Mucosa of stomach (tissue), 1 donor: ENCODE measurements around the gene RHD.
"Not testable (repeated sequence)": the region's sequence is repeated elsewhere in the genome, so short reads cannot be mapped to it uniquely, and the experiment has no call there.

ENCODE experiments used
- H3K27me3 ChIP-seq: one replicate; pipeline ENCODE4 v1.7.0; 2013; ENCODE audit warnings: mild to moderate bottlenecking, low read length; ENCODE audit not compliant: control insufficient read depth, insufficient read depth
- H3K36me3 ChIP-seq: one replicate; pipeline ENCODE4 v1.7.0; 2013; ENCODE audit warnings: low read length; ENCODE audit not compliant: control insufficient read depth, insufficient read depth
- H3K4me1 ChIP-seq: one replicate; pipeline ENCODE4 v1.7.0; 2013; ENCODE audit warnings: mild to moderate bottlenecking, low read length; ENCODE audit not compliant: control insufficient read depth, insufficient read depth
- H3K4me3 ChIP-seq: one replicate; pipeline ENCODE4 v1.7.0; 2013; ENCODE audit warnings: low read length
- H3K9ac ChIP-seq: one replicate; pipeline ENCODE4 v1.7.0; 2013; ENCODE audit warnings: mild to moderate bottlenecking, low read length, moderate library complexity
- H3K9me3 ChIP-seq: one replicate; pipeline ENCODE4 v1.7.0; 2013; ENCODE audit warnings: mild to moderate bottlenecking, low read length, moderate library complexity; ENCODE audit not compliant: control insufficient read depth
- donor health status: Pancreatic carcinoma.

Gene RHD

DNA sequence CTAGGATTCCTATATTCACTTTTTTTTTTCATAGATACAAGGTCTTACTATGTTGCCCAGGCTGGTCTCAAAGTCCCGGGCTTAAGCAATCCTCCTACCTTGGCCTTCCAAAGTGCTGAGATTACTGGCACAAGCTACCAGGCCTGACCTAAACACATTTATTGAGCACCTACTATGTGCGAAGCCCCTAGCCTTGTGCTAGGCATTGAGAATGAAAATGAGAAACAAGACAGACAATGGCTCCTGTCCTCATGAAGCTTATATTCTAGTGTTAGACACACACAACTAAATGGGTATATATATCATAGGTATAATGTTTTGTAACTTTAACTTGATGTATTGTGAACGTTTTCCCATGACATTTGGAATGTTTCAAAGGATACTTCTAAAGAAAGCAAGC lies 77.3 kb downstream of the RHD start:
- Histone ChIP-seq H3K9ac (no peak overlapping the region), H3K9me3 (no peaks in the 10 kb centered on the region), H3K36me3 (peaks cover 4% of the 10 kb centered on the region), H3K4me1 (no peaks in the 10 kb centered on the region), H3K27me3 (no peaks in the 10 kb centered on the region), H3K4me3 (no peak overlapping the region)

DNA sequence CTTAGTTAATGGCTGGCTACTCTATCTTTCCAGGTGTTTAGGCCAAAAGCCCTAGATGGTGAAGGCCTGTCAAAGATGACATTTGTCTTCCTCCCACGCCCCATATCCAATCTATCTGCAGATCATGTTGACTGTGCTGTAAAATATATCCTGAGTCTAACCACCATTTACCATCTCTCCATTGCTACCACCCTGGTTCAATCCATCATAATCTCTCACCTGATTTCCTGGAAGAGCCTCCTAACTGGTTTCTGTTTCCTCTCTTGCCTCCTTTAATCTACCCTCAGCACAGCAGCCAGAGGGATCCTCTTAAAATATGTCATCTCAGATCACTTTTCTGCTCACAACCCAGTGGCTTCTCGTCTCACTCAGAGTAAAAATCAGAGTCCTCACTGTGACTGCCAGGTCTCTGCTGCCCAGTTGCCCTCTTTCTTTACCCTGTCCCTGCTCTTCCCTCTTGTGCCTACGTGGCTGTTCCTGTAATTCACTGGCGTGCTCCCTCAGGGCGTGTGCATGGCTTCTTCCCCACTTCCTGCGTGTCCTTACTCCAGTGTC lies 83.6 kb downstream of the RHD start:
- no peaks in the 10 kb centered on the region for H3K36me3 ChIP-seq
- H3K9ac ChIP-seq: no peak overlapping the region

DNA sequence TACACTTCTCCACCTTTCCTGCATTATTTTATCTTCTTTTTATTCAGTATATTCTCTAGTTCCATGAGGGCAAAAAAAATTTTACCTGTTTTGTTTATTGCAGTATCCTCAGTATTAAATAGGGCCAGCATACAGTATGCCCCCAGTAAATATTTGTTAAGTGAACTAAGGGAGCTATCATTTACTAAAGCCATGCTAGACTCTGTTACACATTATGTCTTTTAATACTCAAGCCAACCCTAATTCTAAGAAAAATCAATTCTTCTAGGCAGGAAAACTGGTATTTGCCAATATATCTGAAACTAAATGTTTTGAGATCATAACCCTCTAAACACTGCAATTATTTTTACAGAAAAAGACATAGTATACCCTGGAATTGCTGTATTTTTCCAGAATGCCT lies 84.1 kb downstream of the RHD start:
- H3K36me3 ChIP-seq: no peaks in the 10 kb centered on the region
- no peaks in the 10 kb centered on the region for H3K27me3 ChIP-seq

More for the DNA sequence above, 83.6 kb downstream of the RHD start:
- Histone ChIP-seq H3K4me1 (no peaks in the 10 kb centered on the region), H3K9me3 (no peaks in the 10 kb centered on the region), H3K27me3 (no peaks in the 10 kb centered on the region), H3K4me3 (no peak overlapping the region)

DNA sequence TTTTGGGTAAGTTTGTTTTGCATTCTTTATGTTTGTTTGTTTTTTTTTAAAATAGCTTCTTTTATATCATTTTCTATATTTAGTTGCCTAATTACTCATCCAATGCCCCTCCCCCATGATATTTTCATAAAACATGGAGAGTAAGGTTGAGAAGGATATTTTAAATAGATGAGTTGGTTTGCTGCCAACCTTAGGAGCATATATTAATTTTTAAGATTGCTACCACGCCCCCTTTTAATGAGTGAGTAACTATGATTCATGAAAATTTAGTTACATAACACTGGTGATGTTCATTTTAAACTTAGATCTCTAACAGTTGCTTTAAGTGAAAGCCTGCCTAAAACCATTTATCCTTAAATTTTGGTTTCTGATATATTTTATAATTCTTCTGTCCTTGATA lies 84.5 kb downstream of the RHD start:
- H3K4me3 ChIP-seq: no peak overlapping the region
- no peaks in the 10 kb centered on the region for H3K4me1 ChIP-seq
- H3K27me3 ChIP-seq: no peaks in the 10 kb centered on the region
- H3K9me3 ChIP-seq: no peaks in the 10 kb centered on the region
- no peaks in the 10 kb centered on the region for H3K36me3 ChIP-seq
- H3K9ac ChIP-seq: no peak overlapping the region

More for the DNA sequence above, 84.1 kb downstream of the RHD start:
- Histone ChIP-seq H3K9ac (no peak overlapping the region), H3K4me3 (no peak overlapping the region), H3K4me1 (no peaks in the 10 kb centered on the region), H3K9me3 (no peaks in the 10 kb centered on the region)

DNA sequence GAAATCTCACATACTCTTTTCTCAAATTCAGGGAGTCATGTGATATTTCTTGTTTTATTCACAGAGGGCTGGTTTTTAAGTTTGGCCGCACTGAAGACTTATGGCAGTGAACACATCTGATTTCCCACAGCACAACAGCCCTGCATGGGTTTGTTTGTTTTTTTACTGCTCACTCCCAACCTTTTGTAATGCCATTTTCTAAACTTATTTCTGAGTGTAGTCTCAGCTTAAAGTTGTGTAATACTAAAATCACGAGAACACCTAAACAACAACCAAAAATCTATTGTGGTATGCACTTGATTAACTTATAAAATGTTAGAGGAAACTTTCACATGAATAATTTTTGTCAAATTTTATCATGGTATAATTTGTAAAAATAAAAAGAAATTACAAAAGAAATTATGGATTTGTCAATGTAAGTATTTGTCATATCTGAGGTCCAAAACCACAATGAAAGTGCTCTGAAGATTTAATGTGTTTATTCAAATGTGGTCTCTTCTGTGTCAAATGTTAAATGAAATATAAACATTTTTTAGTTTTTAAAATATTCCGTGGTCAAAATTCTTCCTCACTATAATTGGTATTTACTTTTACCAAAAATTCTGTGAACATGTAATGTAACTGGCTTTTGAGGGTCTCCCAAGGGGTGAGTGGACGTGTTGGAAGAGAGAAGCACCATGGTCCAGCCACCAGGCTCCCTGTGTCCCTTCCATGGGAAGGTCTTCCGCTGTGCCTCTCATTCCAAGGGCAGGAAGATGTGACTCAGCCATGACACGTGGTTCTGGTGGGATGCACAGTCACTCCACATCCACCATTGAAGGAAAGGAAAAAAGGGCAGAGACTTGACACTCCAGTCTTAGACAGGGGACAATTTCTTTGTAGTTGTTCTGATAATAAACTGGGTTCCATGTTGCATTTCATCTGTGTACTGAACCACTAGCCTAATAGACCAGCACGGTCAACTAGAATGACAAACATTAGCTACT lies 88.6 kb downstream of the RHD start:
- H3K36me3 ChIP-seq: no peaks in the 10 kb centered on the region
- no peak overlapping the region for H3K4me3 ChIP-seq
- no peaks in the 10 kb centered on the region for H3K4me1 ChIP-seq
- no peaks in the 10 kb centered on the region for H3K27me3 ChIP-seq
- H3K9me3 ChIP-seq: no peaks in the 10 kb centered on the region
- H3K9ac ChIP-seq: no peak overlapping the region

DNA sequence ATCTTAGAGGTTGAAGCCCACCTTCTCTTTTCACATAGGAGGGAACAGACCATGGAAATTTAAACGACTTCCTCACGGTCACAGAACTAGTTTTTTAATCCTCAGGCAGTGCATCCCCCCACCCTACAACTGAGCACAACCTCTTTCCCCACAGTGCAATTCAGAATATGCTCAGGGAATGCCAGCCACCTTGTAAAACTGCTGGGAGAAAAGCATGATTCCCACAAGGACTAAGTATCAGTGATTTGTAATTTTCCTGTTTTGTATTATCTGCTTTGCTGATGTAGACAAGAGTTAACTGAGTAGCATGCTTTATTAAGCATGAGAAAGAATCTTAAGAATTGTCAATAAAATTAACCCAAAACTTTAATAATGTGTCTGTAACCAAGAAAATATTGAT lies 89.6 kb downstream of the RHD start:
- Histone ChIP-seq H3K36me3 (no peaks in the 10 kb centered on the region), H3K27me3 (no peaks in the 10 kb centered on the region), H3K9me3 (no peaks in the 10 kb centered on the region), H3K4me3 (no peak overlapping the region), H3K4me1 (no peaks in the 10 kb centered on the region), H3K9ac (no peak overlapping the region)

DNA sequence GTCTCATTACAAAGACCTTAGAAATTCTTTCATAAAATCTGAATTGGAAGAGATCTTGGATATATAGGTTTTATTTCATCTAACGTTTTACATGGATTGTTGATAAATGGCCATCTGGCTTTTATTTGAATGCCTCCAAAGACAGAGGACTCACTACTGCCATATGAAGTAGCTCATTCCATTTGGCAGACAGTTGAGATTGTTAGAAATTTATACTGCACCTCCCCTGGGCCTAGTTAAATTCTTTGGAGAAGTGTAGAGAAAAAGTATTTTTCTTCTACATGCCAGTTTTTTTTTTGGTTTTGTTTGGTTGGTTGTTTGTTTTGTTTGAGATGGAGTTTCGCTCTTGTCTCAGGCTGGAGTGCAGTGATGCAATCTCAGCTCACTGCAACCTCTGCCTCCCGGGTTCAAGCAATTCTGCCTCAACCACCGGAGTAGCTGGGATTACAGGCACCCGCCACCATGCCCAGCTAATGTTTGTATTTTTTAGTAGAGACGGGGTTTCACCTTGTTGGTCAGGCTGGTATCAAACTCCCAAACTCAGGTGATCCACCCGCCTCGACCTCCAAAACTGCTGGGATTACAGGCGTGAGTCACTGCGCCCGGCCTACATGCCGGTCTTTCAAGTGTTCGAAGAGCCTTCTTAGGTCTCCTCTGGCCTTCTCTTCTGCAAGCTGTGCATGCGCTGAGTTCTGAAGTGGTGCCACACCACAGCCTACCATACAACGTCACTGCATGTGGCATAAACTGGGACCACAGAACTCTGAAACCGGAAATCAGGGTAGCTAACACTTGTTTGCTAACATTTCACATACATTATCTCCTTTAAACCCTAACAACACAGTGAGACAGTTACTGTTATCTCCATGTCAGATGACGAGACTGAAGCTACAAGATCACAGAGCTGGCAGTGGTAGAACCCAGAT lies 90.6 kb downstream of the RHD start:
- H3K9ac ChIP-seq, H3K9me3 ChIP-seq, H3K36me3 ChIP-seq, H3K4me3 ChIP-seq, H3K27me3 ChIP-seq, H3K4me1 ChIP-seq: not testable (repeated sequence)

DNA sequence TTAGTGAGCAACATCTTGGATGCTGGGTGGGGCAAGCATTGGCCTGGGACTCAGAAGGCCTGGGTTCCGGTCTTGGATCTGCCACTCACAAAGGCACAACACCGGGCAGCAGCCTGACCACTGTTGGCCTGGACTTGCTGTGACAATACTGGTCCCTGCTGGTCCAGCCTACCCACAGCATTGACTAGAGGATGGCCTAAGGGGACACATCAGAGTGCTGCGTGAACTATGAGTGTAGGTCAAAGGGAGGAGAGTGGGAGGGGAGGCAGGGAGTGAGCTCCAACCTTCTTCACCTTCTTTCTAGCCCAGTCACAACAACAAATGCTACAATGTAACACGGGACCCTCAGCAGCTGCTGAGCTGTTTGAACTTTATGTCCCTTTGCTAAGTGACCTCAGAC lies 96.9 kb downstream of the RHD start:
- H3K9ac ChIP-seq: no peak overlapping the region
- H3K4me3 ChIP-seq: no peak overlapping the region
- no peaks in the 10 kb centered on the region for H3K4me1 ChIP-seq
- no peaks in the 10 kb centered on the region for H3K36me3 ChIP-seq
- H3K27me3 ChIP-seq: no peaks in the 10 kb centered on the region
- H3K9me3 ChIP-seq: no peaks in the 10 kb centered on the region

DNA sequence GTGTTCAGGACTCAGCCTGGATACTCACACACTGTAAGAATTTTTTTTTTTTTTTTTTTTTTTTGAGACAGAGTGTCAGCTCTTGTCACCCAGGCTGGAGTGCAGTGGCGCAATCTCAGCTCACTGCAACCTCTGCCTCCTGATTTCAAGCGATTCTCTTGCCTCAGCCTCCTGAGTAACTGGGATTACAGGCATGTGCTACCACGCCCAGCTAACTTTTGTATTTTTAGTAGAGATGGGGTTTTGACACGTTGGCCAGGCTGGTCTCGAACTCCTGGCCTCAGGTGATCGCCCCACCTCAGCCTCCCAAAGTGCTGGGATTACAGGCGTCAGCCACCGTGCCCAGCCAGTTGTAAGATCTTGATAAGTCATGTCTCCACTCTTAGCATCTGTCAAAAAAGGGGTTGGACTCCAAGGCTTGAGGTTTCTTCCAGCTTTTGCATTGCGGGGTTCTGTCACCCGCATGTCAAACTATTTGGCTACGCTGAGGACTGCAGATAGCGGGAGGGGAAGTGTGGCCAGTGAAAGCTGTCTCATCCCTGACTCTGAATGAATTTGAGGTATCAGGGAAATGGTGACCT lies 97.5 kb downstream of the RHD start:
- H3K36me3 ChIP-seq, H3K9ac ChIP-seq, H3K4me1 ChIP-seq, H3K4me3 ChIP-seq, H3K9me3 ChIP-seq, H3K27me3 ChIP-seq: not testable (repeated sequence)

DNA sequence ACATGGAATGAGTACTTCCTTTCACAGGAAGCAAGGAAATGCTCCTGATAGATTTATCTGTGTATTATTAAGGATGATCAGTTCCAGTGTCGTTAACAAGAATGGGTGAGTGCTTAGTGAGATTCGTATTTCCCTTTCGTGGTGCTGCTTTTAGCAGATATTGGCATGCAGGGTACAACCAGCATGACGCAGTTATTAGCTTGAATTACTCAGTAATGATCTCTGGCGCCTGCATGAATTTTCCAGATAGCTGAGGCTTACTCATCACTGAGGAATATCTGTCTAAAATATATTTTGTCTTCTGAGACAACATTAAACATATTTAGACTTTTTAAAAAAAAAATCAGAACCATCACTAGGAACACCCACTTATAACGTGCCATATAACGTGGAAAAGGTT lies 99.4 kb downstream of the RHD start:
- not testable (repeated sequence) for H3K9ac ChIP-seq, H3K27me3 ChIP-seq, H3K36me3 ChIP-seq

DNA sequence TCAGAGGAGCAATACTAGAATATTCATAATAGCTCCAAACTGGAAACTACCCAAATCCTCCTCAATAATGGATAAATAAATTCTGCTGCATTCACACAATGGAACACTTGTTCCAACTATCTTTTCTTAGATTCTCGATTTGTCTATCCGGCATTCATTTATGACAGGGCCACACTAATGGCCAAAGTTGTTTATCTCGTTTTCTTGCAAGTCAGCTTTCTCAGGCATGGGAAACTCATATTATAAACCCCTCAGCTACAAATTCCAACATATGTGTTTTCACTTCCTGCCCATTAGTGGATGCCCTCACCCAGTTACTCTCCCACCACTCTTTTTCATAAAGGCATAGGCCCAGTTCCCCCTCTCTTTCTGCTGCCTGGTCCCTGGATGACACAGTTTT lies 106.1 kb downstream of the RHD start:
- not testable (repeated sequence) for H3K27me3 ChIP-seq, H3K4me1 ChIP-seq, H3K36me3 ChIP-seq, H3K9me3 ChIP-seq, H3K4me3 ChIP-seq, H3K9ac ChIP-seq

More for the DNA sequence above, 99.4 kb downstream of the RHD start:
- H3K4me1 ChIP-seq, H3K9me3 ChIP-seq, H3K4me3 ChIP-seq: not testable (repeated sequence)
